ENCODE measurements around the gene STRADA. TPM values are rescaled to one million over a fixed set of nuclear protein-coding genes. Genes with fewer than 3 reads are reported as not detected.
A peak's percentile ranks its signal among the peaks of the same experiment; 100 is the strongest.

Gene STRADA
- total and polyA plus RNA-seq, 2 experiments from 2014 or later: 18.0 to 28.8 TPM

DNA sequence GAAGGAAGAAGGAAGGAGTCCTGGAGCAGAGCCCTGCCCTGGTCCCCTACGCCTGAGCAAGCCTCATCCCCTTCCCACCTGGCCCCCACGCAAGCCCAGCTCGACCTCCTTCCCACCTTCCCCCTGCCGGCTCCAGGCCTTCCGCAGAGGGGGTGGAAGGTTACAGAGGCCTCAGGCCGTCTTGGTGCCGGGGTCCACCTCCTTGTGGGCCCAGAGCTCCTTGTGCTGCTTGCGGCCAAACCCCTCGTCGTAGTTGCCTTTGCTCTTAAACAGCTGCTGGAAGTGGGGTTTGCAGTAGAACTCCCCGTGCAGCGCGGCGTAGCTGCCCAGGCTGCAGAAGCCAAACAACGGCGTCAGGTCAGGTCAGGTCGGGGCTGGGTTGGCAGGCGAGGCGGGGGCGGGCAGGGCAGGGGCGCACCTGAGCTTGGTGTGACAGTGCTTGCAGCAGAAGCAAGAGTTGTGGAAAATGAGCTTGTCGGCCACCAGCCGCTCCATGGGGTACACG lies 43.2 kb downstream of the STRADA start (continued):
- TF ChIP-seq, protein P1, sequence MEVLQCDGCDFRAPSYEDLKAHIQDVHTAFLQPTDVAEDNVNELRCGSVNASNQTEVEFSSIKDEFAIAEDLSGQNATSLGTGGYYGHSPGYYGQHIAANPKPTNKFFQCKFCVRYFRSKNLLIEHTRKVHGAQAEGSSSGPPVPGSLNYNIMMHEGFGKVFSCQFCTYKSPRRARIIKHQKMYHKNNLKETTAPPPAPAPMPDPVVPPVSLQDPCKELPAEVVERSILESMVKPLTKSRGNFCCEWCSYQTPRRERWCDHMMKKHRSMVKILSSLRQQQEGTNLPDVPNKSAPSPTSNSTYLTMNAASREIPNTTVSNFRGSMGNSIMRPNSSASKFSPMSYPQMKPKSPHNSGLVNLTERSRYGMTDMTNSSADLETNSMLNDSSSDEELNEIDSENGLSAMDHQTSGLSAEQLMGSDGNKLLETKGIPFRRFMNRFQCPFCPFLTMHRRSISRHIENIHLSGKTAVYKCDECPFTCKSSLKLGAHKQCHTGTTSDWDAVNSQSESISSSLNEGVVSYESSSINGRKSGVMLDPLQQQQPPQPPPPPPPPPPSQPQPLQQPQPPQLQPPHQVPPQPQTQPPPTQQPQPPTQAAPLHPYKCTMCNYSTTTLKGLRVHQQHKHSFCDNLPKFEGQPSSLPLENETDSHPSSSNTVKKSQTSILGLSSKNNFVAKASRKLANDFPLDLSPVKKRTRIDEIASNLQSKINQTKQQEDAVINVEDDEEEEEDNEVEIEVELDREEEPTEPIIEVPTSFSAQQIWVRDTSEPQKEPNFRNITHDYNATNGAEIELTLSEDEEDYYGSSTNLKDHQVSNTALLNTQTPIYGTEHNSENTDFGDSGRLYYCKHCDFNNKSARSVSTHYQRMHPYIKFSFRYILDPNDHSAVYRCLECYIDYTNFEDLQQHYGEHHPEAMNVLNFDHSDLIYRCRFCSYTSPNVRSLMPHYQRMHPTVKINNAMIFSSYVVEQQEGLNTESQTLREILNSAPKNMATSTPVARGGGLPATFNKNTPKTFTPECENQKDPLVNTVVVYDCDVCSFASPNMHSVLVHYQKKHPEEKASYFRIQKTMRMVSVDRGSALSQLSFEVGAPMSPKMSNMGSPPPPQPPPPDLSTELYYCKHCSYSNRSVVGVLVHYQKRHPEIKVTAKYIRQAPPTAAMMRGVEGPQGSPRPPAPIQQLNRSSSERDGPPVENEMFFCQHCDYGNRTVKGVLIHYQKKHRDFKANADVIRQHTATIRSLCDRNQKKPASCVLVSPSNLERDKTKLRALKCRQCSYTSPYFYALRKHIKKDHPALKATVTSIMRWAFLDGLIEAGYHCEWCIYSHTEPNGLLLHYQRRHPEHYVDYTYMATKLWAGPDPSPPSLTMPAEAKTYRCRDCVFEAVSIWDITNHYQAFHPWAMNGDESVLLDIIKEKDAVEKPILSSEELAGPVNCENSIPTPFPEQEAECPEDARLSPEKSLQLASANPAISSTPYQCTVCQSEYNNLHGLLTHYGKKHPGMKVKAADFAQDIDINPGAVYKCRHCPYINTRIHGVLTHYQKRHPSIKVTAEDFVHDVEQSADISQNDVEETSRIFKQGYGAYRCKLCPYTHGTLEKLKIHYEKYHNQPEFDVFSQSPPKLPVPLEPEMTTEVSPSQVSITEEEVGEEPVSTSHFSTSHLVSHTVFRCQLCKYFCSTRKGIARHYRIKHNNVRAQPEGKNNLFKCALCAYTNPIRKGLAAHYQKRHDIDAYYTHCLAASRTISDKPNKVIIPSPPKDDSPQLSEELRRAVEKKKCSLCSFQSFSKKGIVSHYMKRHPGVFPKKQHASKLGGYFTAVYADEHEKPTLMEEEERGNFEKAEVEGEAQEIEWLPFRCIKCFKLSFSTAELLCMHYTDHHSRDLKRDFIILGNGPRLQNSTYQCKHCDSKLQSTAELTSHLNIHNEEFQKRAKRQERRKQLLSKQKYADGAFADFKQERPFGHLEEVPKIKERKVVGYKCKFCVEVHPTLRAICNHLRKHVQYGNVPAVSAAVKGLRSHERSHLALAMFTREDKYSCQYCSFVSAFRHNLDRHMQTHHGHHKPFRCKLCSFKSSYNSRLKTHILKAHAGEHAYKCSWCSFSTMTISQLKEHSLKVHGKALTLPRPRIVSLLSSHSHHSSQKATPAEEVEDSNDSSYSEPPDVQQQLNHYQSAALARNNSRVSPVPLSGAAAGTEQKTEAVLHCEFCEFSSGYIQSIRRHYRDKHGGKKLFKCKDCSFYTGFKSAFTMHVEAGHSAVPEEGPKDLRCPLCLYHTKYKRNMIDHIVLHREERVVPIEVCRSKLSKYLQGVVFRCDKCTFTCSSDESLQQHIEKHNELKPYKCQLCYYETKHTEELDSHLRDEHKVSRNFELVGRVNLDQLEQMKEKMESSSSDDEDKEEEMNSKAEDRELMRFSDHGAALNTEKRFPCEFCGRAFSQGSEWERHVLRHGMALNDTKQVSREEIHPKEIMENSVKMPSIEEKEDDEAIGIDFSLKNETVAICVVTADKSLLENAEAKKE (CRISPR knock-in tag; IDR thresholded peaks at IDR 0.05): no peak
- no peak for TF ChIP-seq STAT1 (IDR thresholded peaks at IDR 0.05; ENCODE audit: unreplicated experiment)

DNA sequence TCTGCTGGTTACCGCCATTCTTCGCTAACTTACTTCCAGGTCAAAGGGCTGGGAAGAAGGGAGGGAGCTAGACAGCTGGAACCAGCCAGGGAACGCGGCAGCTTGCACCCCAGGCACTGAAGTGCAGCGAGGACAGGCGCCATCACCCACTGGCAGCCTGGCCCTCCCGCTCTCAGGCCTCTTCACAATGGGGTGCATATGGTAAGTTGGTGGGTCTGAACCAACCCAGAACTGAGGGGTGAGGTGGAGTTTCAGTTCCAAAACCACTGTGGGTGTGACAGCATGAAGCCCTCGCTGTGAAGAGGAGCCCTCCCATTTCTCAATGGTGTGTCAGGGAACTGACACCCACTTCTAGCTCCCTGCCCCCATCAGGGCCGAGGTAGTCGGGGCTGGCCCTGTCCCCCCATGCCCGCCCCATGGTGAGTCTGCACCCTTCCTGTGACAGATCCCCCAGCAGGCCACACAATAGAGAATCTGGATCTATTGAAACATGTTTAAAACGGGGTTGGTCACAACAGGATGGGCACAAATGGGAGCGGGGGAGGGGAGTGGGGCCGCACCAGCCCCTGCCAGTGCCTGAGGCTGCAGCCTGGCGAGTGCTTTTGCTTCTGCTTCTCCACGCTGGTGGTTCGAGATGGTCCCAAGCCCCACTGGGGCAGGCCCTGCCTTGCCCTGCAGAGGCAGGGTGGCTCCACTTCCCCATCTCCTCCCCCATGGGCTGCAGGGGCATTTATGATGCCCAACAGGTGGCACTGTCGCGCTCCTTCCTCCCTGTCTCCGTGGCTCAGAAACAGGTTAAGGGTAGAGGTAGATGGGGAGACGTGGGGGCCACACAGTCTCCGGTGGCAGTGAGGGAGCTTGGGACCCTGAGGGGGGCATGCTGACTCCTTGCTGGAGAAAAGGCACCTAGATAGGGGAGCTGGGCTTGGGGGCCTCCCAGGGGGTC lies 44.0 kb downstream of the STRADA start:
- Mint-ChIP-seq H3K4me3 (peak overlapping the region; percentile 64; the same call in 2 of the 3 replicates), H3K36me3 (ENCODE audit: low read depth) (peaks cover 24% of the 10 kb centered on the region), H3K27ac (no peak overlapping the region), H3K4me1 (peaks cover 50% of the 10 kb centered on the region), H3K9me3 (no peaks in the 10 kb centered on the region; the same call in 2 of the 3 replicates), H3K27me3 (ENCODE audit: insufficient read depth, low read depth, poor library complexity) (peaks cover 21% of the 10 kb centered on the region)
- TF ChIP-seq, protein P2, sequence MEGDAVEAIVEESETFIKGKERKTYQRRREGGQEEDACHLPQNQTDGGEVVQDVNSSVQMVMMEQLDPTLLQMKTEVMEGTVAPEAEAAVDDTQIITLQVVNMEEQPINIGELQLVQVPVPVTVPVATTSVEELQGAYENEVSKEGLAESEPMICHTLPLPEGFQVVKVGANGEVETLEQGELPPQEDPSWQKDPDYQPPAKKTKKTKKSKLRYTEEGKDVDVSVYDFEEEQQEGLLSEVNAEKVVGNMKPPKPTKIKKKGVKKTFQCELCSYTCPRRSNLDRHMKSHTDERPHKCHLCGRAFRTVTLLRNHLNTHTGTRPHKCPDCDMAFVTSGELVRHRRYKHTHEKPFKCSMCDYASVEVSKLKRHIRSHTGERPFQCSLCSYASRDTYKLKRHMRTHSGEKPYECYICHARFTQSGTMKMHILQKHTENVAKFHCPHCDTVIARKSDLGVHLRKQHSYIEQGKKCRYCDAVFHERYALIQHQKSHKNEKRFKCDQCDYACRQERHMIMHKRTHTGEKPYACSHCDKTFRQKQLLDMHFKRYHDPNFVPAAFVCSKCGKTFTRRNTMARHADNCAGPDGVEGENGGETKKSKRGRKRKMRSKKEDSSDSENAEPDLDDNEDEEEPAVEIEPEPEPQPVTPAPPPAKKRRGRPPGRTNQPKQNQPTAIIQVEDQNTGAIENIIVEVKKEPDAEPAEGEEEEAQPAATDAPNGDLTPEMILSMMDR (conservative IDR thresholded peaks at IDR 0.05; ENCODE audit: low read depth in 2 of 2): peak; percentile 67 to 84
- TF ChIP-seq, protein P3, sequence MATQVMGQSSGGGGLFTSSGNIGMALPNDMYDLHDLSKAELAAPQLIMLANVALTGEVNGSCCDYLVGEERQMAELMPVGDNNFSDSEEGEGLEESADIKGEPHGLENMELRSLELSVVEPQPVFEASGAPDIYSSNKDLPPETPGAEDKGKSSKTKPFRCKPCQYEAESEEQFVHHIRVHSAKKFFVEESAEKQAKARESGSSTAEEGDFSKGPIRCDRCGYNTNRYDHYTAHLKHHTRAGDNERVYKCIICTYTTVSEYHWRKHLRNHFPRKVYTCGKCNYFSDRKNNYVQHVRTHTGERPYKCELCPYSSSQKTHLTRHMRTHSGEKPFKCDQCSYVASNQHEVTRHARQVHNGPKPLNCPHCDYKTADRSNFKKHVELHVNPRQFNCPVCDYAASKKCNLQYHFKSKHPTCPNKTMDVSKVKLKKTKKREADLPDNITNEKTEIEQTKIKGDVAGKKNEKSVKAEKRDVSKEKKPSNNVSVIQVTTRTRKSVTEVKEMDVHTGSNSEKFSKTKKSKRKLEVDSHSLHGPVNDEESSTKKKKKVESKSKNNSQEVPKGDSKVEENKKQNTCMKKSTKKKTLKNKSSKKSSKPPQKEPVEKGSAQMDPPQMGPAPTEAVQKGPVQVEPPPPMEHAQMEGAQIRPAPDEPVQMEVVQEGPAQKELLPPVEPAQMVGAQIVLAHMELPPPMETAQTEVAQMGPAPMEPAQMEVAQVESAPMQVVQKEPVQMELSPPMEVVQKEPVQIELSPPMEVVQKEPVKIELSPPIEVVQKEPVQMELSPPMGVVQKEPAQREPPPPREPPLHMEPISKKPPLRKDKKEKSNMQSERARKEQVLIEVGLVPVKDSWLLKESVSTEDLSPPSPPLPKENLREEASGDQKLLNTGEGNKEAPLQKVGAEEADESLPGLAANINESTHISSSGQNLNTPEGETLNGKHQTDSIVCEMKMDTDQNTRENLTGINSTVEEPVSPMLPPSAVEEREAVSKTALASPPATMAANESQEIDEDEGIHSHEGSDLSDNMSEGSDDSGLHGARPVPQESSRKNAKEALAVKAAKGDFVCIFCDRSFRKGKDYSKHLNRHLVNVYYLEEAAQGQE (IDR thresholded peaks at IDR 0.05; ENCODE audit: unreplicated experiment): no peak
- Histone ChIP-seq H3K79me2 (replicated peaks; ENCODE audit: insufficient read depth) (peaks cover 6% of the 10 kb centered on the region; the same call in 1 of the 2 replicates), H3K9me2 (ENCODE audit: insufficient read depth) (no peaks in the 10 kb centered on the region), H3K27me3 (ENCODE audit: insufficient read depth) (no peaks in the 10 kb centered on the region; the same call in 1 of the 2 replicates), H3K4me2 (peak overlapping the region; percentile 95; the same call in 1 of the 2 replicates), H3K4me1 (ENCODE audit: insufficient read depth) (peaks cover 29% of the 10 kb centered on the region), H2AFZ (no peak overlapping the region), H3K36me3 (ENCODE audit: insufficient read depth) (no peaks in the 10 kb centered on the region), H3K4me3 (peak overlapping the region; percentile 81), H4K20me1 (replicated peaks; ENCODE audit: insufficient read depth) (no peaks in the 10 kb centered on the region), H3F3A (replicated peaks; ENCODE audit: low read depth) (peaks cover 17% of the 10 kb centered on the region), H3K27ac (ENCODE audit: low read depth) (peak overlapping the region; percentile 66; the same call in 1 of the 2 replicates)
- ATAC-seq (peak; percentile 9), DNase-seq (ENCODE audit: low spot score) (peak; percentile 75)
